ENCODE data around the gene SLC9A2. TPM values are rescaled to one million over a fixed set of nuclear protein-coding genes. Genes with fewer than 3 reads are reported as not detected.

SLC9A2 gene
- total RNA-seq, 6 experiments from 2014 or later = not detected

GRCh38 chr2:102672107-102672776, 52.9 kb downstream of the SLC9A2 start:
- TF ChIP-seq CTCF (IDR thresholded peaks at IDR 0.05) = no peak
- no peak for DNase-seq
- Mint-ChIP-seq H3K27ac (no peak overlapping the region), H3K4me3 (no peak overlapping the region), H3K36me3 (ENCODE audit: low read depth) (no peaks in the 10 kb centered on the region), H3K4me1 (ENCODE audit: low read depth) (no peaks in the 10 kb centered on the region), H3K9me3 (no peaks in the 10 kb centered on the region), H3K27me3 (ENCODE audit: insufficient read depth) (0 out of 2 replicates have a peak, but pooled peaks cover 3% of the 10 kb centered on the region)

GRCh38 chr2:102674370-102674769, 55.0 kb downstream of the SLC9A2 start:
- H3K27ac Mint-ChIP-seq = no peak overlapping the region
- no peaks in the 10 kb centered on the region for H3K9me3 Mint-ChIP-seq
- H3K27me3 Mint-ChIP-seq (ENCODE audit: insufficient read depth) = 0 out of 2 replicates have a peak, but pooled peaks cover 3% of the 10 kb centered on the region
- H3K4me1 Mint-ChIP-seq (ENCODE audit: low read depth) = no peaks in the 10 kb centered on the region
- no peak overlapping the region for H3K4me3 Mint-ChIP-seq
- H3K36me3 Mint-ChIP-seq (ENCODE audit: low read depth) = no peaks in the 10 kb centered on the region
- no peak for DNase-seq
- no peak for TF ChIP-seq CTCF (IDR thresholded peaks at IDR 0.05)

- Mint-ChIP-seq H3K27me3 (ENCODE audit: insufficient read depth) (0 out of 2 replicates have a peak, but pooled peaks cover 3% of the 10 kb centered on the region), H3K4me3 (no peak overlapping the region), H3K4me1 (ENCODE audit: low read depth) (no peaks in the 10 kb centered on the region), H3K36me3 (ENCODE audit: low read depth) (no peaks in the 10 kb centered on the region), H3K9me3 (no peaks in the 10 kb centered on the region), H3K27ac (no peak overlapping the region)
- DNase-seq = no peak
- no peak for TF ChIP-seq CTCF (IDR thresholded peaks at IDR 0.05)
These were observed 55.5 kb downstream of the SLC9A2 start for GRCh38 chr2:102674836-102675235.

- Mint-ChIP-seq H3K36me3 (ENCODE audit: low read depth) (no peaks in the 10 kb centered on the region), H3K27me3 (ENCODE audit: insufficient read depth) (0 out of 2 replicates have a peak, but pooled peaks cover 3% of the 10 kb centered on the region), H3K9me3 (no peaks in the 10 kb centered on the region), H3K4me1 (ENCODE audit: low read depth) (no peaks in the 10 kb centered on the region), H3K4me3 (no peak overlapping the region), H3K27ac (no peak overlapping the region)
- DNase-seq = no peak
- no peak for TF ChIP-seq CTCF (IDR thresholded peaks at IDR 0.05)
These were observed 58.2 kb downstream of the SLC9A2 start for GRCh38 chr2:102677244-102678215.

GRCh38 chr2:102678442-102678841, 59.1 kb downstream of the SLC9A2 start:
- Mint-ChIP-seq H3K9me3 (no peaks in the 10 kb centered on the region), H3K27ac (no peak overlapping the region), H3K4me1 (ENCODE audit: low read depth) (no peaks in the 10 kb centered on the region), H3K27me3 (ENCODE audit: insufficient read depth) (0 out of 2 replicates have a peak, but pooled peaks cover 3% of the 10 kb centered on the region), H3K36me3 (ENCODE audit: low read depth) (no peaks in the 10 kb centered on the region), H3K4me3 (no peak overlapping the region)
- no peak for DNase-seq
- no peak for TF ChIP-seq CTCF (IDR thresholded peaks at IDR 0.05)
